ENCODE data around the gene ZG16.

ZG16 gene

DNA sequence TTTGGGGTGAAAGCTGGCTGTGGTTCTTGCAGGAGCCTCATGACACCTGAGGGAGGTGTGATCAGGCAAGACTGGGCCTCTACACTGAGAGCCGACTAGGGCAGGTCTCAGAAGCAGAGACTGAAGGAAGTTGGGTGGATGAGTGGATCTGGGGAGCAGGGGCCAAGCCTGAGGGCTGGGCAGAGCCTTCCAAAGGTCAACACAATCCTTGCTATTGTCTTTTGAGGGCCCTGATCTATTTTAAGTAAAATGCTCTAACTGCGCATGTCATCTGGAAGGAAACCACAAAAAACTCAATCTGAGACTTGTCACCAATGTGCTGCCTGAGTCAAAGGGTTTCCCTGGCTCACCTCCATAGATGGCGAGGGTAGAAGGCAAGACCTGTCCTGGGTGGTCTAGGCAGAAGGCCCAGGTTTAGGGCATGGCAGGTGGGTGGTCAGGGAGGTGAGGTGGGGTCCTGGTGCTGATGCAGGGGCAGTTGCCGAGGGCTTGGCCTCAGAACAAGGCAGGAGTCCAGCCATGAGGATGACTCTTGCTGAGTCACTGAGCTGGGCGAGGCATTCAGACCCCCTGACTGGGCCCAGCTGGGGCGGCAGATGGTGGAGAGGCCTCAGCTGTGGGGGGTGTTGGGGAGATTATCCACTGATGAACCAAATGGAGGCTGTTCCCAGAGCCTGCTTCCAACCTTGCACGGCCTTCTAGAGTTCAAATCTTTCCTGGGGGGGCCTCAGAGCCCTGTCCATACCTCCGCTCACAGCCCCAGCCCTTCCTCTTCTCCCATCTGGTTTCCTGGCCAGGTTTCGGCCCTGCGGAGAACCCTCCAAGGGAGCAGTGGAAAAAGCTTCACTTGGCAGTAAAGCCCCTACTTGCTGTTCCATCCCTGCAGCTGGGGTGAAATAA is 47.3 kb downstream of the ZG16 start:
- no peak for DNase-seq (ENCODE audit: low spot score)

- DNase-seq (ENCODE audit: low spot score), result no peak
Measured at GRCh38 chr16:29826342-29826695, 48.3 kb downstream of the ZG16 start.

DNA sequence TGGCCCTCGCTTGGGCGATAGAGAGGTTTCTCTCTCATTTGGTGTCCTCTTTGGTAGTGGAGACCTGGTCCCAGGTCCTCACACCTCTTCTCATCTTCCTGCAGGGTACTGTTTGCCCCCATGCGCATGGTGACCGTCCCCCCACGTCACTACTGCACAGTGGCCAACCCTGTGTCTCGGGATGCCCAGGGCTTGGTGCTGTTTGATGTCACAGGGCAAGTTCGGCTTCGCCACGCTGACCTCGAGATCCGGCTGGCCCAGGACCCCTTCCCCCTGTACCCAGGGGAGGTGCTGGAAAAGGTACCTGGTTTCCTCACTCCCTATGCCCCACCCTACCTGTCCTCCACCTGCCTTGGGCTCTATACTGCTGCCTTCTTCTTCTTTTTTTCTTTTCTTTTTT is 52.7 kb downstream of the ZG16 start:
- DNase-seq (ENCODE audit: low spot score), result no peak

GRCh38 chr16:29831490-29831889 is 53.4 kb downstream of the ZG16 start:
- DNase-seq (ENCODE audit: low spot score), result no peak

Measured in NAMALWA (cell line).